GM12864 (cell line): ENCODE results near the gene STK32C.

Experiments used
- DNase-seq: peaks from one replicate; pipeline ENCODE4 v3.0.0-alpha.2; 2011; ENCODE audit warnings: low read depth
- H3K4me3 ChIP-seq: 2 replicates; pipeline ENCODE4 v1.5.1; 2011; ENCODE audit warnings: mild to moderate bottlenecking, low read depth, low read length, control low read depth
- TF ChIP-seq, protein P1 (sequence below): IDR thresholded peaks from 2 replicates; pipeline ENCODE4 v1.5.1; 2011; ENCODE audit warnings: low read depth, mild to moderate bottlenecking, moderate library complexity, low read length, control low read depth, inconsistent platforms; ENCODE audit errors: missing control alignments

Gene STK32C

DNA sequence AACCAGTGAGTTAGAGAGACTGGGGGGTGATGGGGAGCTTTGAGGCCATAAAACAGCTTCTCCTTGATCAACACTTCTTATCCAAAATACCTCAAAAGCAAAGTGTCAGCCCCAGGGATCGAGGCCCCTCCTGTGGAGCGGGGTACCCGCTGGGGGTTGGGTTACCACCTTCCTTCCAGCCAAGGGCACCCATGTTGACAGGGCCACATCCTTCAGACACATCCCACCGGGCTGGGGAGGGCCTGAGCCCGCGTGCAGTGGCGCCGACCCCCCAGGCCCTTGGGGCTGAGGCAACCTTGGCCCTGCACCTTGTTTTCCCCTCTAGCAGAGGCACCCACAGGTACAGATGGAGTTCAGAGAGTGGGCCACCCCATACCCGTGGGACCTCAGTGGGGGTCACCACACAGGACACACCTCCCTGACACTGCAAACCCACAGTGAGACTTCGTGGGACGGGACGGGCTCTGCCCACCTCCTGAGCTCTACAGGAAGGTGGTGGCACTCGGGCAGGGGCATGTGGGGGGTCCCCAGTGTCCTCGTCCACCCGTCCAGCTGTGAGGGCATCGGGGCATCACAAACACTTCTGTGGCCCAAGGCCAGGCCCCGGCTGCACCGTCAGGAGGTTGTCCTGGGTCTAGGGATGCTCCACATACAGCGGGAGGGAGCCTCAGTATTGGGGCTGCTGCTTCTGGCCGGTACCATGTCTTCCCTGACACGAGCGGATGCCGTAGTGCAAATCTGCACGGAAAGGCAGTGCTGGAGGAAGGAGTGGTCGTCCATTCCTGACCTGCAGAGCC, 110.3 kb downstream of the STK32C start:
- TF ChIP-seq, protein P1, sequence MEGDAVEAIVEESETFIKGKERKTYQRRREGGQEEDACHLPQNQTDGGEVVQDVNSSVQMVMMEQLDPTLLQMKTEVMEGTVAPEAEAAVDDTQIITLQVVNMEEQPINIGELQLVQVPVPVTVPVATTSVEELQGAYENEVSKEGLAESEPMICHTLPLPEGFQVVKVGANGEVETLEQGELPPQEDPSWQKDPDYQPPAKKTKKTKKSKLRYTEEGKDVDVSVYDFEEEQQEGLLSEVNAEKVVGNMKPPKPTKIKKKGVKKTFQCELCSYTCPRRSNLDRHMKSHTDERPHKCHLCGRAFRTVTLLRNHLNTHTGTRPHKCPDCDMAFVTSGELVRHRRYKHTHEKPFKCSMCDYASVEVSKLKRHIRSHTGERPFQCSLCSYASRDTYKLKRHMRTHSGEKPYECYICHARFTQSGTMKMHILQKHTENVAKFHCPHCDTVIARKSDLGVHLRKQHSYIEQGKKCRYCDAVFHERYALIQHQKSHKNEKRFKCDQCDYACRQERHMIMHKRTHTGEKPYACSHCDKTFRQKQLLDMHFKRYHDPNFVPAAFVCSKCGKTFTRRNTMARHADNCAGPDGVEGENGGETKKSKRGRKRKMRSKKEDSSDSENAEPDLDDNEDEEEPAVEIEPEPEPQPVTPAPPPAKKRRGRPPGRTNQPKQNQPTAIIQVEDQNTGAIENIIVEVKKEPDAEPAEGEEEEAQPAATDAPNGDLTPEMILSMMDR = no peak
- no peak for DNase-seq
- H3K4me3 ChIP-seq = no peak overlapping the region

DNA sequence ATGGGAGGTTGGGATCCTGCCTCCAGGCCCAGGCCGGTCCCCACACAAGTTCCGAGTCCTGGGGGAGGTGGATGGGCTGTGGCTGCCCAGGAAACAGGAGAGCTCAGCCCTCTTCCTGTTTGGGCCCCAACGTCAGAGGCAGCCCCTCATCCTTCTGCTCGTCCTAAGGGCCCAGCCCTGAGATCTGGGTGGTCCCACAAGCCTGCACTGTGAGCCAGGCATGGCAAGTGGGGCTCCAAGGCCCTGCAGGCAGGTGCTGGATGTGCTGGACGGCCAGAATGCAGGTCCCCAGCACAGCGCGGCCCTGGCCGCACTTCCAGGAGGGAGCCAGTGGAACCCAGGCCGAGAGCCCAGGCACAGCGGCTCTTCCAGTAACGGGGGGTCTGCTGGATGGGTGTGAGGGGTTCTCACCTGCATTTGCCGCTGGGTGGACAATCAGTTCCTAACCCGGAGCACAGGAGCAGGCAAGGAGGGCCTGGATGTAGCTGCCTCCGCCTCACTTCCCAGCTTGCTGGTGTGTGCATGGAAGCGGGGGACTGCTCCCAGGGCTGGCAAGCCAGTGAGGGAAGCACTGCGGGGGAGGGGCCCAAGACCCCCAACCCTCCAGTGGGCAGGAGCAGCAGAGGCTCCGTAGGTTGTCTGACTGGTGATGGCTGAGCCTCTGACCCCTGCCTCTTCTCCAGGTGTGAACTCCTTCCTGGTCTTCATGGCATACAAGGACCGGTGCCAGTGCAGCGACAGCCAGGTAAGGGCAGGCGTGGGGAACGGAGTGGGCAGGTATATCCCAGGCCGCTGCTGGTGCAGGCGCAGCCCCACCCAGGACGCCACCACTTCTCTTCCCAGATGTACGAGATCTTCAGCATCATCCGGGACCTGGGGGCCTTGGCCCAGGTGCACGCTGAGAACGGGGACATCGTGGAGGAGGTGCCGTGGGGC, 111.3 kb downstream of the STK32C start:
- H3K4me3 ChIP-seq = no peak overlapping the region
- no peak for DNase-seq
- TF ChIP-seq, protein P1 = no peak

DNA sequence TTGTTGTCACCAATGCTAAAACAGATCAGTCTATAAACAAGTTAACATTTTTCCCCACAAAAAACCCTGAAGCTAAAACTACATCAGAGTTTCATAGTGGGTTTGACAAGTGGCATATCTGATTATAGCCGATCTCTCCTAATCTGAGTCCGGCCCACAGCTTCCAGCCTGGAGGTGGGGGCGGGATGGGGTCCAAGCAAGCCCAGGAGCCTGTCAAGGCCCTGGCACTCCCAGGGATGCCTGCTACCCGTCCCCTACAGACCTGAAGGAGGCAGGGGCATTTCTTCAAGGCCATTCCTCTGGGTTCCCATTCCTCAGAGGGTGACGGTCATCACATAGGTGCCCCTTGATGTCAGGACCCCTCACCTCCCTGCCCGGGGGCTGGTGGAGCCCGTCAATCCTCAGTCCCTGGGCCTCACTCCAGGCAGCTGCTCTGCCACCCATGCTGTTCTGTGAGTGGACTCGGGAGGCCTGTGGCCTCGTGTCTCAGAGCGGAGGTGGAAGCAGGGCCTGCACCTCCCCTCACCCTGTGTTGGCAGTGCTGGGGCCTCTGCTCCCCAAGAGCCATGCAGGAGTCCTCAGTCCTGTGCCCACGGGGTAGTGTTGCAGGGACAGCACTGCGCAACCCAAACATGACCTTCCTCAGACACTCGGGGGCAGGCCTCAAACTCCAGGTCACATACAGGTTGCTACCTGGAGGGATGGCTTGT, 112.2 kb downstream of the STK32C start:
- no peak overlapping the region for H3K4me3 ChIP-seq
- TF ChIP-seq, protein P1 = no peak
- DNase-seq = no peak

DNA sequence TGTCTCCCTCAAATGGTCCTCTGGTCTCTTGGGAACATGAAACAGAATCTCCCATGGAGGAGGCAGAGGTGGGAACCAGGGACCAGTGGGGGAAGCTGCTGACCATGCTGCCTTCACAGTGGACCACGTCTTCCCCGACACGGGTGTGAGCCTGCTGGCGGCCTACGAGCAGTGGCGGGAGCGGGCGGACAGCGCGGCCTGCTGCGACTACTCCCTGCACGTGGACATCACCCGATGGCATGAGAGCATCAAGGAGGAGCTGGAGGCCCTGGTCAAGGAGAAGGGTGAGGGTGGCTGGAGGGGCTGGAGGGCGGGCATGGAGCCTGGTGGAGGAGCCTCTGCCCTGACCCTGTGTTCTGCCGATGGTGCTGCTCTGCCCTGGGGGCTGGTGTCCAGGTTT, 113.0 kb downstream of the STK32C start:
- TF ChIP-seq, protein P1 = no peak
- no peak overlapping the region for H3K4me3 ChIP-seq
- no peak for DNase-seq

DNA sequence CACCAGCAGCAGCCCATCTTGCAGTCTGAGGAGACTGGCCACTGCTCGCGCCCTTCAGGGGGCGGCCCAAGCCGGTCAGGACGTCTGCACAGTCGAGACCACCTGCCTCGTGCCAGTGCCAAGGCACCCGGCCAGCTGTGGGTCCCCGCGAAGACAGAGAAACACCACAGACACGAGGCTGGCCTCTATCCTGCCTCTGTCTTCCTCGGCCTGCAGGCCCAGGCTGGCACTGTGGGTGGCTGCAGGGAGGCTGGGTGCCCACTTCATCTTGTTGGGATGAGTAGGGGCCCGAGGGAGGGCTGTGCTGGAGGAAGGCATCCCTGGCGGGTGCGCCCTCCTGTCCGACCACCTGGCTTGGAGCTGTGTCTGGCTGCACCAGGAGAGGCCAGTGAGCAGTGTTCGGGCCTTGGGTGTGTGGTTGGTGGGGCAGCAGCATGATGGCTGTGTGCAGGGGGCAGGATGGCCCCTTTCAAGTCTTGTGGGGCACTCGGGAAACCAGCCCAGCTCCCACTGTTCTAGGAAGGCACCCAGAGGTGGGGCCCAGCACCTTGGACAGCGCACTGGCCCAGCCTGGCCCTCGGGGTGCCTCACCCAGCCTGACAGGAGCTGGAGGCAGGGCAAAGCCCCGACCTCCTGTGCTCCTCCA, 113.7 kb downstream of the STK32C start:
- no peak overlapping the region for H3K4me3 ChIP-seq
- TF ChIP-seq, protein P1 = no peak
- DNase-seq = no peak

DNA sequence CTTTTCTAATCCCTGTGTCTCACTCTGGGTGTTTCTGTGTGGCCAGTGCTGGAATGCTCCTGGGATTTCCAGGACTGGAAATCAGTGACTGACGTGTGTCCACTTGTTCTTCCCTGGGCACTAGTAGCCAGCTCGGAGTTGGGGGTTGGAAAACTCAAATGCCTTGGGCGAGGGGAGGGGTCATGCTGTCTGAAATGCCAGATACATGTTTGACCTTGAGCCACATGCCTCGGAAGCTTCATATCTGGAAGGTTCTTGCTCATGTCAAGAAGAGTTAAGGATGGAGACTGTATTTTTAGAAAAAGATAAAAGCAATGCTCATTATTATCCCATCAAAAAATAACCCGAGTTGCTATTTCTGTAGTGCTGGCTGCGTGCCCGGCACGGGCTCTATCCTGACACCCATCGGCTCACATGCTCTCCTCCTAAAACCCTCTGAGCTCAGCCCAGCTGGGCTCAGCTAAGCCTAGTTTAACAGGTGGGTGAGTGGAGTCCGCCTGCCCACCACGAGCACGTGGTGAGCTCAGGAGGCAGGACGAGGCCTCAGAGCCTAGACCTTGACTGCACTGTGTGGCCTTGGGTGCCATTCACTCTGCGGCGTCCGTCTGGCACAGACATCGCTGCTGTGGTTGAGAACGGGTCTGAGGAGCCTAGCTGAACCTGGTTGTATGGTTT, 114.6 kb downstream of the STK32C start:
- DNase-seq = no peak
- TF ChIP-seq, protein P1 = no peak
- H3K4me3 ChIP-seq = no peak overlapping the region
